ENCODE data around the gene FARP2.

DNA sequence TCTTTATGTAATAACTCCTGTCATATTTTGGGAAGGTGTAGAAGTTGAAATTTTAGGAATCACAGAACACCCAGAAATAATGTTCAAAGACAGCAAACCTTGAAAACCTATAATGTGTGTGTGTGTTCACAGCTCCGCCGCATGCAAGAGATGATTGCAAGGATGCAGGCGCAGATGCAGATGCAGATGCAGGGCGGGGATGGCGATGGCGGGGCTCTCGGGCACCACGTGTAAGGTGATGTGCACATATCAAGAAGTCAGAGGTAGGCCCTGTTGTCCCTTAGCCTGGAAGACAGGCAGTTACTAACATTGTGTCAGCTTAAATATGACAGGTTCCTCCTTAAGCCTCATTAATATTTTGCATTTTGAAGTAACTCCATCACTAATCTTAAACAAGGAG lies 6.1 kb upstream of the FARP2 start:
- TF ChIP-seq, protein P1, sequence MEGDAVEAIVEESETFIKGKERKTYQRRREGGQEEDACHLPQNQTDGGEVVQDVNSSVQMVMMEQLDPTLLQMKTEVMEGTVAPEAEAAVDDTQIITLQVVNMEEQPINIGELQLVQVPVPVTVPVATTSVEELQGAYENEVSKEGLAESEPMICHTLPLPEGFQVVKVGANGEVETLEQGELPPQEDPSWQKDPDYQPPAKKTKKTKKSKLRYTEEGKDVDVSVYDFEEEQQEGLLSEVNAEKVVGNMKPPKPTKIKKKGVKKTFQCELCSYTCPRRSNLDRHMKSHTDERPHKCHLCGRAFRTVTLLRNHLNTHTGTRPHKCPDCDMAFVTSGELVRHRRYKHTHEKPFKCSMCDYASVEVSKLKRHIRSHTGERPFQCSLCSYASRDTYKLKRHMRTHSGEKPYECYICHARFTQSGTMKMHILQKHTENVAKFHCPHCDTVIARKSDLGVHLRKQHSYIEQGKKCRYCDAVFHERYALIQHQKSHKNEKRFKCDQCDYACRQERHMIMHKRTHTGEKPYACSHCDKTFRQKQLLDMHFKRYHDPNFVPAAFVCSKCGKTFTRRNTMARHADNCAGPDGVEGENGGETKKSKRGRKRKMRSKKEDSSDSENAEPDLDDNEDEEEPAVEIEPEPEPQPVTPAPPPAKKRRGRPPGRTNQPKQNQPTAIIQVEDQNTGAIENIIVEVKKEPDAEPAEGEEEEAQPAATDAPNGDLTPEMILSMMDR (IDR thresholded peaks at IDR 0.05) = no peak
- TF ChIP-seq POLR2A (IDR thresholded peaks at IDR 0.05; ENCODE audit: low read depth) = no peak
- no peak for TF ChIP-seq POLR2AphosphoS5 (IDR thresholded peaks at IDR 0.05)

Measured in esophagus muscularis mucosa (tissue), 3 donors.